ENCODE results near the gene RGL2.
A peak's percentile ranks its signal among the peaks of the same experiment; 100 is the strongest.
"Not testable (repeated sequence)": the region's sequence is repeated elsewhere in the genome, so short reads cannot be mapped to it uniquely, and the experiment has no call there.

Gene RGL2

DNA sequence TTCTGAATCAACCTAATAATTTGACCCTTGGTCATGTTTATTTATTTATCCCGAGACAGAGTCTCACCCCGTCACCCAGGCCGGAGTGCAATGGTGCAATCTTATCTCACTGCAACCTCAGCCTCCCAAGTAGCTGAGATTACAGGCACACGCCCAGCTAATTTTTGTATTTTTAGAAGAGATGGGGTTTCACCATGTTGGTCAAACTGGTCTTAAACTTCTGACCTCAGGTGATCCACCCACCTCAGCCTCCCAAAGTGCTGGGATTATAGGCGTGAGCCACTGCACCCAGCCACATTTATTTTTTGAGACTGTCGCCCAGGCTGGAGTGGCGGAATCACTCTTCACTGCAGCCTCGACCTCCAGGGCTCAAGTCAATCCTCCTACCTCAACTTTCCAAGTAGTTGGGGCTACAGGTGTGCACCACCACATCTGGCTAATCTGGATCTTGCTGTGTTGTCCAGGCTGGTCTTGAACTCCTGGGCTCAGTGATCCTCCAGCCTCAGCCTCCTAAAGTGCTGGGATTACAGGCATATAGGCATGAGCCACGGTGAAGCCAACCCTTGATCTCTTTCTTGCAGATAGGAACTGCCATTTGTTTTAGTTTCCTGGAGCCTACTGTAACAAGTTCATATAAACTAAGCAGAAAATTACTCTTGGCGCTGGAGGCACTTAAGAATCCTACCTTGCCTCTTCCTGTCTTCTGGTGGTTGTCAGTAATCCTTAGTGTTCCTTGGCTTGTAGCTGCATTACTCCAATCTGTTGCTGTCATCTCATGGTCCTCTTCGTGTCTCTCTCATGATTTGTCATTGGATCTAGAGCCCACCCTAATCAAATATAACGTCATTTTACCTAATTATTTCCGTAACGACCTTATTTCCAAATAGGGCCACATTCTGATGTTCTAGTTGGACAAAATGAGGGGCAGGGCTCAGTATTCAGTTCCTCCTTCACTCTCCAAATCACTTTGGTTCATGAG, 24.5 kb downstream of the RGL2 start:
- DNase-seq (ENCODE audit: low read depth in 2 of 2), result no peak

DNA sequence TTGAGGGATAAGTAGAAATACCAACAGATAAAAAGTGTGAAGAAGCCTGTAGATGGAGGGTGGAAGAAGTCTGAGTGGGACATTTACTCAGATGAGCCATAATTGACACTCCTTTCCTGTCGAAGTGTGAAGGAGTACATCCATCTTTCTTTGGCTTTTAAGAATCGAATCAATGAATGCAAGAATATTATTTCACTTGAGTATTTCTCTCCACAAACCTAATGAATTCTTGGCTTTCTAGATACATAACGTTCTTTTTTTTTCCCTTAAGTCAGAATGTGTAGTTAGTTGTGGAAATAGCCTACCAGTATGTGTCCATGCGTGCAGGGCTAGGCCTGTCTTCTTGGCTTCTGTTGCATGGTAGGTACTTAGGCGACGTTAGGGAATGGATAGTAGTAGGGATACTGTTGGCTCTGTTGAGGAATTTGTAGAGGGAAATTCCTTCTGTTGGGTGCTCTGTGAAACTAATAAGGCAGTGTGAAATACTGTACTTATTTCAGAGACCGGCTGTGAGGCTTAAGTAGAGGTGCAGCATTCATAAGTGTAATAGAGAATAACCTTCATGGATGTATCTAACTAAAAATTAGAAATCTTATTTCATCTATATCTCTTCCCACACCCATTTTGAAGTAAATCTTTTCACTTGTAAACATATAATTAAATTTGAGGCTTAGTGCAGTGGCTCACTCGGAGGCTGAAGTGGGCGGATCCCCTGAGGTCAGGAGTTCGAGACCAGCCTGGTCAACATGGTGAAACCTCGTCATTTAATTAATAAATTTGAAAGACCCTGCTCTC, 25.4 kb downstream of the RGL2 start:
- no peak for DNase-seq (ENCODE audit: low read depth in 2 of 2)

DNA sequence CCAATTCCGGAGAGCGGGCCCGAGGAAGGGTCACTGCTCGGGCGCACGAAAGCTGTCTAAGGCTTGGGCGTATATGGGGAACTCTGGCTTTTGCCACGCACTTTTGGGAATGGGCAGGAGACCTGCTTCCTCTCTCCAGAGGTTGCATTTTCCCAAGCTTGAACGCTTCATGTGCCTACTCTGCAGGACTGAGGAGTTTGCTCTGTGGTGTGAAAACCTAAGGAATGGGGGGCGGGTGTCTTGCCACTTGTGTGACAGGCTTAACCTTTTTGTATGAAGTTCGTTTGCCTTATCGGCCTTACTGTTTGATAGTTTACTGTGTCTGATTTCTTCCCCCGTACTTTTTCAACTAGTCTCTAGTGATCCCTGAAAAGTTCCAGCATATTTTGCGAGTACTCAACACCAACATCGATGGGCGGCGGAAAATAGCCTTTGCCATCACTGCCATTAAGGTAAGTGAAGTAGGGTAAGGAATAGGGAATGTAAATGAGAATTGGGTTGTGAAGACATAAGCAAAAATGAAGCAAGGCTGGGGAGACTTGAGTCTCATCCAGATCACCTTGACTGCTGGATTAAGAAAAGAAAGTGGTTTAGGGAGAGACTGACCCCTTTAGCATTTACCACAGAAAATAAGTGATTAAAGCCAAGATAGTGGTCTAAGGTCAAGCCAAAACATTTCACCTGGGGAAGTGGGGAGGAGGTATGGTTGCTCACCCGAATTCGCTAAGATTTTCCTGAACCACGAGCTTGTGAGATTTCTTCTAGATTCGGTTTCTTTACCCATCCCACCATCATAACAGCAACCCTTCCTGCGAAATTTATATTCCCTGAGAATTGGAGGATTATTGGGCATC, 26.2 kb downstream of the RGL2 start:
- no peak for DNase-seq (ENCODE audit: low read depth in 2 of 2)

DNA sequence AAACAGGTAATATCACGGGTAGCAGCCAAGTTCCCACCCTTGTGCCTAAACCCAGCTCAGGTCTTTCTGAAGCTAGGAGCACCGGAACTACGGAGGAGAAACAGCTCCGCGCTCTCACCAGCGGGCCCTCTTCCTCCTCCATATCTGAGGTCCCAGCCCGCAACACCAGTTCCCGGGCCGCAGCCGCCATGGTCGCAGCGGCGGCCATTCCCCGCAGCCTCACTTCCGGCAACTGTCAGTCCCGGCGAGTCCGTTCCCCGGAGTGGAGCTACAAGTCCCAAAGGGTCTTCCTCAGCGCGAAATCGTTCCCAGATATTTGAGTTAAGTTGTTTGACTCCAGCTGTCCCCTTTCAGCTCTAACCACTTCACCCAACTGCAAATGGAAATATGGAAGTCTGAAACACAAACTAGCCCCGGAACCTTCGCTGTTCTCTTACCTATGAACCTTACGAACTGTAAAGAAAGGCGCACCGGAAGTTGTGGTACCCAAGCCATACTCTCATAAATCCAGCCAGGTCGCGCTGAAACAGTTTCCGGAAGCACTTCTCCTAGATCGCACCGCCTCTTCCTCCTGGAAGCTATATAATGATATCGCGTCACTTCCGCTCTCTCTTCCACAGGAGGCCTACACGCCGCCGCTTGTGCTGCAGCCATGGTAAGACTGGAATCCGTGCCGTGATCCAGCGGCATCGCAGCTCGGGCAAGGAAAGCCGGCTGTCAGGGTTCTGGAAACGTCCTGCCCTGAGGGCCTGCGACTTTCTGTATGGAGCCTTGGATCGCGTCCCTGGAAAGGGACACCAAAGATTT, 27.1 kb downstream of the RGL2 start, which contains the start of the genes RPS18 and VPS52:
Gene RPS18, plus strand, starts transcription at position 608 of the 807 bp plus-strand sequence. Its CDS starts 45 bp downstream, at position 653.
Gene VPS52, minus strand, starts transcription at position 409 of the 807 bp plus-strand sequence. Its CDS starts 201 bp downstream, at position 208.
- peak; percentile 73 to 86 for DNase-seq (ENCODE audit: low read depth in 2 of 2)

DNA sequence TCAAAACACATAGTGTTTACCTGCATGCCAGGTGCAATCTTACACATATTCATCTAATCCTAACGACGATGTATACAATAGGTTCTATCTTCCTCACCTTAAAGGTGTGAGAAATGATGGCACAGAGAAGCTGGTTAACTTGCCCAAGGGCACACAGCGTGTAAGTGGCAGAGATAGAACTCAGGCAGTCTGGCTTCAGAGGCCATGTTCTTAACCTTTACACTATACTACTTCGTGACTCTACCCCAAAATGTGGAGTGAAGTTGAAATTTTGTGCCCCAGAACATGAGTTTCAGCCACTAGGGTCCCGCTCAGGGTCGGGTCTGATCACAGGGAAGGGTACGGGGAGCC, 27.6 kb downstream of the RGL2 start:
- DNase-seq (ENCODE audit: low read depth in 2 of 2), result no peak

DNA sequence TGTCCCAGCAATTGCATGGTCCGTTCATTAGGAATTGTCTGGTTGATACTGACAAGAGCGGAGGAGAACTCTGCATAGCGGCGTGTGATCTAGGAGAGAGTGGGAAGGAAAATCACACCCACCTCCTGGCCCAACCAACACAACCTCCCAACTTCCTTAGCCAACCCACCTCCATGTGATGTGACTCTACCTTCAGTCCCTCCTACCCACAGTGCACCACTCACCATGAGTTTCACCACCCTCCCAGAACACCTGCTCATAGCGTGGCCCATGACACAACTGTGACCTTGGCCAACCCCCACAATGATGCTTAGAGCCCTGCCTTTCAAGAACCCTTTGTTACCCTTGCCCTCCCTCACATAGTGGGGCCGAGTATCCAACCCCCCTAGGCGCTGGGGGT, 34.7 kb downstream of the RGL2 start:
- DNase-seq (ENCODE audit: low read depth in 2 of 2), result no peak

DNA sequence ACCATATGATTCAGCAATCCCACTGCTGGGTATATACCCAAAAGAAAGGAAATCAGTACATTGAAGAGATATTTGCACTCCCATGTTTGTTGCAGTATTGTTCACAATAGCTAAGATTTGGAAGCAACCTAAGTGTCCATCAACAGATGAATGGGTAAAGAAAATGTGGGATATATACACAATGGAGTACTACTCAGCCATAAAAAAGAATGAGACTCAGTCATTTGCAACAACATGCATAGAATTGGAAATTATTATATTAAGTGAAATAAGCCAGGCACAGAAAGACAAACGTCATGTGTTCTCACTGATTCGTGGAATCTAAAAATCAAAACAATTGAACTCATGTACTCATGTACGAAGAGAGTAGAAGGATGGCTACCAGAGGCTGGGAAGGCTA, 36.3 kb downstream of the RGL2 start:
- DNase-seq (ENCODE audit: low read depth in 2 of 2), result not testable (repeated sequence)

DNA sequence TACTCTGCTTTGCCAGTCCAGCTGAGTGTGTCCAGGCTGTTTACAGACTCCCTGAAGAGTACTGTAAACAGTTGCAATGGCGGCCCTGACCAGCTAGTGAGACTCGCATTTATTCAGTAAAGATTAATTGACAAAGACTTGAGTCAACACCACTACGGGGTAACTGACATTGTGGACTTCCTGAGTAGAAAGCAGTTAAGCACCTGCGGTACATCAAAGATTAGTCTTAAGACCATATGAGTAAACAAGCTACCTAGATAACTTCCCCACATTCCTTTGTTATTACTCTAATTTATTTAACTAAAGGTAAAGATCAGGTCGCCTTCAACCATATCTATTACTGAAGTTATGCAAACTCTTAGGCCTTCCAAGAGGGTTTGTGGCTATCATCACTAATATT, 39.7 kb downstream of the RGL2 start:
- no peak for DNase-seq (ENCODE audit: low read depth in 2 of 2)

DNA sequence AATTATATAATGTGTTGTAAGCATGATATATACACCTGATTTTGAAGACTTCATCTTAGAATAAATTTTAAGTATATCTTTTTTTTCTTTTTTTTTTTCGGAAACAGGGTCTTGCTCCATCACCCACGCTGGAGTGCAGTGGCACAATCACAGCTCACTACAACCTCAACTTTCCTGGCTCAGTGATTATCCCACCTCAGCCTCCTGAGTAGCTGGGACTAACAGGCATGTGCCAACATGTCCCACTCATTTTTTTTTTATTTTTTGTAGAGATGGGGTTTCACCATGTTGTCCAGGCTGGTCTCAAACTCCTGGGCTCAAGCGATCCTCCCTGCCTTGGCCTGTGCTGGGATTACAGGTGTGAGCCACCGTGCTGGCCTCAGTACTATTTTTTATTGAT, 44.2 kb downstream of the RGL2 start:
- DNase-seq (ENCODE audit: low read depth in 2 of 2), result no peak

DNA sequence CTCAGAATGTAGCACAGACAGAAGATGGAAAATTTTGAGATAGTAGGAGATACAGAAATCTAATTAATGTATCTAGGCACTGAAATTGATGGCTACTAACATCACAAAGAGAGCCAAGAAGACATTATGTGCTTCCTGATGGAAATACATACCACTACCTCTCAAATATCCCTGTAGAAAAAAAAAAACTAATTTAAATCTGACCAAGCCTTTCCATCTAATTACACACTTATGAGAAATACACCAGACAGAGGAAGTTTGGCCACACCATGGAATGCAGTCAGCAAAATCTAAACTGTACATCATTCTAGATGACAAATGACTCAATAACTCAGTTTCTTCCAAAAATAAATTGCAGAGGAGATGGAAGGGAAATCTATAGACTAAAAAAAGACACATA, 46.0 kb downstream of the RGL2 start:
- no peak for DNase-seq (ENCODE audit: low read depth in 2 of 2)

DNA sequence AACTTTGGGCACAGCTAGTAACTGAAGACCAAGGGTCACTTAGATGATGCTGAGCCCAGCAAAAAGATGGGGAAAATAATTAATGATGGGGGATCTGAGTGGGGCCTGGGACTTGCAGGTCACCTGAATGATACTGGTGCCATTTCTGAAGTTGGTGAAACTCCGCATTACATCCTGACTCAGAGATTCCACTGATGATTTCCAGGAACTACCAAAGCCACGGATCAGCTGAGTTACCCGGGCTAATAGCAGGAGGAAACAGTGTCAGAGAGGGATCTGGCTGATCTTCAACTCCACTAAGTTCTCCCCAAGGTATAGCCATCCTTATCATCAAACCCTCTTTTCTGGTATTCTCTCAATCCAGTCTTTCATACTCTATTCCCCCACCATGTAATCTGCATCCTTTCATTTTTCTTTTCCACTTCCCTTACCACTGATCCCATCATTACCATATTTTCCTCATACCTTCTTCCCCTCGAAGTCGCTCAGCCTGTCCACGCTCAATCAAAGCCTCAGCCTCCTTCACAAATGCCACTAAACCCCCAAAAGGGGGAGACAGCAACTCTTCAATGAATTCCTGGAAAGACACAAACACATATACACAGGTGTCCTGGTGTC, 47.2 kb downstream of the RGL2 start:
- no peak for DNase-seq (ENCODE audit: low read depth in 2 of 2)

DNA sequence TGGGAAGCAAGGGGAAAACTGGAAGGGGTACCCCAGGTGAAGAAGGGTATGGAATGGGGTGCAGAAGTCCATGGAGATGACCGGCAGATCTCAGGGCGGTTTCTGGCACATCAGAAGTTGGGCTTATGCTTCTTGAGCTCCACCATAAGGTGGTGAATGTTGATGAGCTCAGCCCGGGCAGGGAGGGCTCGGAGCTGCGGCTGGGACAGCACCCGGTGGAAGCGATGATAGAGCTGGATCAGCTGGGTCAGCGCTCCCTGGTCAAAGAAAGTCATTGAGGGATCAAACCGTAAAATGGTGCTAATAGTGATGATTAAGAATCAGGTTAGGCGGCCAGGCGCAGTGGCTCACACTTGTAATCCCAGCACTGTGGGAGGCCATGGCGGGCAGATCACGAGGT, 48.0 kb downstream of the RGL2 start:
- DNase-seq (ENCODE audit: low read depth in 2 of 2), result no peak

DNA sequence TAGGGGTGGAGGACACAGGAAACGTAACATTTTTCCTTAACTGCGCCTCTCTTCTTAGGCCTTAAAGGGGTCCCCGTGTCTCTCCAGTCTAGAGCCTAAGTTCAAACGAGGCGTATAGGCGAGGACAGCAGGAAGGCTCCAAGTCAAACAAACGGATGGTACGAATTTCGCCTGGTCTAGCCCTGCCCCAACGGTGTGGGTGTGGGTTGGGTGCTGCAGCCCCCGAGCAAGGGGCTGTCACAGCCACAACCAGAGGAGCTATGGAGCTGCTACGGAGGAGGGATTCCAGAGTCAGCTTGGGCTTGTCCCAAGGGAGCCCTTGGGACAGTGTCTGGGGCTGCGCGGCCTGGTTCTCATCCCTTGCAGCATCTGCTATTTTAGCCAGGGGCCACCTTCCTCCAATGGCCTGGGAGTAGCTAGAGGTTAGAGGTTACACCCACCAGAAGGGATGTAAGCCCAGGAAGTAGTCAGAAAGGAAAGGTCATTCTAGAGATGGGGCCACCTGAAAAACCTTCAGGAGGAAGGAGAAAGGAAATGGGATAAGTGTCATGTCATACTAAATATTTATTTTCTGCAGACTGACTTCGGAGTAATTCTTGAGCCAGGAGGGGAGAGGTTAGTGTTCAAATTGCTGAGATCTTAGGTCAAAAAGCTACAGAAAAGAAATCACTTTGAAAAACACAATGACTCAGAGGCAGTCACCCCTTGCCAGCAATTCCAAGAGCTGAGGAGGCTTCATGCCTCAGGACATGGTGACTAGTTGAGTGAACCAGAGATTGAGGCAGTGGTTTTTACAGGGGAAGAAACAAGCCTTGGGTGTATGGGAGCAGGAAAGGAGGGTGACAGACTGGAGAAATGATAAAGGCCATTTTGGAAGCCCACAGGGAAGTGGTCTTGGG, 48.8 kb downstream of the RGL2 start:
- no peak for DNase-seq (ENCODE audit: low read depth in 2 of 2)

DNA sequence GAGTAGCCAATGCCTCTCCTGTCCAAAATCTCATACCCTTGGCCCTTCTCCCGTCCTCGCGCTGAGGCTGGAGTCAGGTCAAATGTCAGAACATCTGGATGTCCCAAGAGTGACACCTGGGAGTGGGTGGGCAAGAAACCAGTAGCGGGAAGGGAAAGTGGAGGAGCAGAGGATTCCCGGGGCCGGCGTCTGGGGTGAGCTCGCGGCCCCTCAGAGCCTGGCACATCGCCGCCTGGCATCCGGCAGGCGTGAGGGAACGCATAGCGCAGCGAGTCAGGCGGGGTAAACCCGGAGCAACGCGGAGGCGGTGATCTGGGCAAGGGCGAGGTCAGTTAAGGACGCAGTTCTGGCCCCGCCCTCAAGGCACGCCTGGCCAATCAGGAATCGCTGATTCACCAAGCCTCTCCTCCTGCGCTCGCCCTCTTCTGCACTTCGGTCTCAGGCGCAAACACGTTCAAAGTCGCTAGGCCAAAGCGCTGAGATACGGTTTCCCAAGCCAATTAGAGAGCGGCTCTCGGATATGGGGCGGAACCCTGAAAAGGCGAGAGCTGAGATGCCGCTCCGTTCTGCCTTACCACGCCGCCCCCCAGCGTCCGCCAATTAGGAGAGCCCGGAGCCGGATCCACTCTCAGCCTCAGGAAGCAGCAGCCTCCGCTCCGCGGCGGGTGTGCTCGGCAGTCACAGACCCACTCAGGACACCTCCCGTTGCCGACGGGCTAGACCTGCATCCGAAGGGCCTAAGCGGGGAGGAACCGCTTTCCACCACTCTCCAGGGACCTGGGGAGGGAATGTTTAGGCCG, 49.6 kb downstream of the RGL2 start:
- DNase-seq (ENCODE audit: low read depth in 2 of 2), result peak; percentile 92 to 96

DNA sequence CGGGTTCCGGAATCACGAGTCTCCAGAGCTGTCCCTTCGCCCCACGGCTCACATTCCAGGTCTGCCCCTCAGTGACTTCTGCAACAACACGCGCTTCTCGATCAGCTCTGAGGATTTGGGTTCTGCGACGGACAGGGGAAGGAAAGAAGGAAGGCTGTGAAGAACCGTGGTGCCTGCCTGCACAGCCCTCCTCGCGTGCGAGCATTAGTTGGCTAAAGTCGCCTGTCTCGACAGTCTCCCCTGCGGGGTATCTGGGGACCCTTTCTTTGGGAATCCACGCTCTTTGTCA, 50.2 kb downstream of the RGL2 start:
- no peak for DNase-seq (ENCODE audit: low read depth in 2 of 2)

DNA sequence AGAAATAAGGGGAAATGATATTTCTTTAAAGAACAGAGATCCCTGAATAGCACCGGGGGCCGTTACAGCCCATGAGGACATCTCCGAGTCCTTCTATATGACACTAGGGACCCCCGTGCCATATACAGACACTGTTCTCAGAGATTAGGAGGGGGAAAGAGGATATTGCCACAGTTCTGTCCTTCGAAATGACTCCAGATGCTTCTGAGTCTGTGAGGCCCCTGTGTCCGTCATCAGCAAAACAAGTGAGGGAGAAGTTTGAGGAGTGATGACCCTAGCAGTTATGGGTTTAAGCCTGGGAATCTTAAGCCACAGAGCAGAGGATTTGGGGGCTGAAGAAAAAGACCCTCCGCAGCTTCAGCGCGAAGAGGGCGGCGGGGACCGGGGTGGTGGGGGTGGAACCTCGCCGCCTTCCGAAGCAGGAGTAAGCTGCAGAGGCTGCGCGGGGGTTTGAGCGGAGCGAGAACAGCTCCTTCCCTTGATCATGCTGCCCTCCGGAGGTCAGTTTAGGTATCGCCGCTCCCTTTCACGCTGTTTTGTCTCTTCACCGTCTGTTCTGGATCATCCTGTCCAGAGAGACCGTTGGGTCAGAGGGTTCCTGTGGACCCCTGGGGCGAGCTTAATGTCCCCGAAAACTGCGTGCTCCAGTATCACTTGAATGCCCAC, 50.6 kb downstream of the RGL2 start:
- peak; percentile 85 to 92 for DNase-seq (ENCODE audit: low read depth in 2 of 2)

DNA sequence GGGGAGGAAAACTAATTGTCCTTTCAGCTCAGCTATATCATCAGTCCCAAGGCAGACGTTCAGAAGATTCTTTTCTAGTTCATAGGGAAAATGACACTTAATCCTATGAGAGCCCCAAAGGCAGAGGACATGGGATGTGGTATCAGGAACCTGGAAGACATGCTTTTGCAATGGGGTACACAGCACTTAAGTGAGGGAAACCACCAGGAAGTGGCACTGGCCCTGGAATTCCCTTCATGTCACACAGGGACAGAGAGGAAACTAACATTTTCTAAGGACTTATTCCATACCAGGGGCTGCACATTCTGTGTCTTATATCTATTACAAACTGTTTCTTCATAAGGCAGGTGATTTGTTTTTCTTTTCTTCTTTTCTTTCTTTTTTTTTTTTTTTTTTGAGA, 55.3 kb downstream of the RGL2 start:
- no peak for DNase-seq (ENCODE audit: low read depth in 2 of 2)

DNA sequence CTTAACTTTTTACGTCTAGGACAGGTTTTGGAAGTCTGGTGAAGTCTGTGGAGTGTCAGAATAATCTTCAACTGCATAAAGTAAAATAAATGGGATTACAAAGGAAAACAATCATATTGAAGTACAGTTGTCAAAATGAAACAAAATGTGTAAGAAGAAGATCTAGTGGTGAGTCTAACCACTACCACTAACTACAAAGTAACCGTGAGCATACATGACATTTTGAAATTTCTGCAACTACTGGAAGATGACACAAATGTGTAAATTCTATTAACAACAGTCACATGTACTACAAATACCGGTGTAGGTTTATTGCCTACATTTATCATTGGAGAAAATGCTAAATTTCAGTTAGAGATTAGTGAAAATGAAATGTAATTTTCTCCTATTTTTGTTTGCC, 56.8 kb downstream of the RGL2 start:
- no peak for DNase-seq (ENCODE audit: low read depth in 2 of 2)

Data from stimulated activated CD4-positive, alpha-beta T cell treated with anti-CD3 and anti-CD28 coated beads, Interleukin-4, amount 100 ng/mL, for 48 hours (primary cell).